OCI-M1 (cell line): ENCODE results near the gene TSPAN15.

ENCODE experiments used
- DNase-seq: peaks from one replicate; lab custom pipeline; 2025; lab: John Stamatoyannopoulos, UW

The TSPAN15 gene

GRCh38 chr10:69466158-69466490 lies 14.9 kb downstream of the TSPAN15 start:
- DNase-seq: no peak

DNA sequence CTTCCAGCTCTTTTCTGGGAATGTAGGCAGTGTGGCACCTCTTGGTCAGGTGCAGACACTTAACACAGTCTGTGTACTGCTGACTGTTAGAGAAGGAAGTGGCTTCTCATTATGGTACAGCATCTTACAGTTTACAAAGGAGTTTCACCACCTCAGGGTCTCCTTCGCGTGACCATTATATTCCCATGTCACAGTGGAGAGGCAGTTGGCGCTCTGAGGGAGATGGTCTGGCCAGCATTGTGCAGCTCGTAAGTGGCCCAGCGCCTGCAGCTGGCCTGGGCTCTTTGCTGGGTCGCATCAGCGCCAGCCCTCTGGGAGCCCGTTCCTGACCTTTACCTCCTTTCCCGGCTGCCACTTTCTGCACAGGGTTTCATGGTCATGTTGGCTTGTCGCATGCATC lies 15.4 kb downstream of the TSPAN15 start:
- no peak for DNase-seq

- DNase-seq: peak; percentile 67
Observed at GRCh38 chr10:69467928-69468750, 16.9 kb downstream of the TSPAN15 start.

GRCh38 chr10:69468751-69469089 lies 17.5 kb downstream of the TSPAN15 start:
- DNase-seq: no peak

- DNase-seq: no peak
Observed at GRCh38 chr10:69469976-69470375, 18.7 kb downstream of the TSPAN15 start.

DNA sequence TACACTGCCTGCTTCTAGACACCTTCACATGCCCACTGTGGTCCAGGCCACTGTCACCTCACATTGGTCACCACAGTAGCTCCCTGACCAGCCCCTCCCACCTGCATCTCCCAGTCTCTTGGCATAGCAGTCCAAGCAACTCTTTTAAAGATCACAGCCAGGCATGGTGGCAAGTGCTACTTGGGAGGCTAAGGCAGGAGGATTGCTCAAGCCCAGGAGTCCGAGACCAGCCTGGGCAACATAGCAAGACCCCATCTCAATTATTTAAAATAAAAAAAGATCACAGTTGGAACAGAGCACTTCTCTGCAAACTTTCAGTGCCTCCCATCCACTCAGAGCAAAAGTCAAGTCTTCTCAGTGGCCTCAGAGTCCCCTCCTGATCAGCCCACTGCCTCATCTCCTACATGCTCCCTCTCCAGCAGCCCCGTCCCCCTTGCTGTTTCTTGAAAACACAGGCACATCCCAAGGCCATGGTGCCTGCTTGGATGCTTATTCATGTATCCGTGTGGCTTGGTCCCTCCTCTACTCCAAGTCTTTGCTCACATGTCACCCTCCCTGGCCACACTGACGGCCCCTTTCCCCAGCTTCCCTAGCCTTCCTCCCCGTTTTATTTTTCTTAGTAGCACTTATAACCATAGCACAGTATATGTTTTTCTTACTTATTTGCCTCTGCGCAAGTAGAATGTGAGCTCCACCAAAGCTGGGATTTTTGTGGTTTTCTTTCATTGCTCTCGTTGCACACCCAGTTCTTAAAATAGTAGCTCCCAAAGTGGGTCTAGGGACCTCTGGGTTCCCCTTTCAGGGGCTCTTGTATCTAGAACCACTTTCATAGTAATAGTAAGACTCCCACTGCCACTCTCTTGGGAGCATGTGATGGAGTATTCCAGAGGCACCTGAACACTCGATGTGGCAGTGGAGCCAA lies 19.5 kb downstream of the TSPAN15 start:
- no peak for DNase-seq

- no peak for DNase-seq
Observed at GRCh38 chr10:69472142-69472541, 20.9 kb downstream of the TSPAN15 start.

DNA sequence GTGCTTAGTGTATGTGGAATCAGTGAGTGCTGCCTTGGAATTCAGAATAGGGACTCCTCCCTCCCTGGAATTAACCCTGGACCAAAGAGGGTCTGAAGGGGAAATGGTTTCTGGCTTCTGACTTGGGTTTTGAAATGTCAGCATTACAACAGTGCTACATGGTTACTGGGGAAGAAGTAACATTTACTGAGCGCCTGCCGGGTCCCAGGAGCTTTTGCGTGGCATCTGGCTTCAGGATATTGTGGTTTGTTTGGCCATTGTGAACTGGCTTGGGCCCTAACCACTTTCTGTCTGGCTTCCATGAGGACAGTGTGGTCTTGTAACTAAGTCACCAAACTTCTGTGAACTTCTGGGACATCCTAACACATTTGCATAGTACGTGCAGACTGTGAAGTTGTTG lies 21.3 kb downstream of the TSPAN15 start:
- DNase-seq: no peak

- no peak for DNase-seq
Observed at GRCh38 chr10:69473304-69473990, 22.2 kb downstream of the TSPAN15 start.

GRCh38 chr10:69474742-69475432 lies 23.6 kb downstream of the TSPAN15 start:
- no peak for DNase-seq

- DNase-seq: no peak
Observed at GRCh38 chr10:69475433-69475830, 24.2 kb downstream of the TSPAN15 start.

- DNase-seq: no peak
Observed at GRCh38 chr10:69477968-69478597, 26.8 kb downstream of the TSPAN15 start.

DNA sequence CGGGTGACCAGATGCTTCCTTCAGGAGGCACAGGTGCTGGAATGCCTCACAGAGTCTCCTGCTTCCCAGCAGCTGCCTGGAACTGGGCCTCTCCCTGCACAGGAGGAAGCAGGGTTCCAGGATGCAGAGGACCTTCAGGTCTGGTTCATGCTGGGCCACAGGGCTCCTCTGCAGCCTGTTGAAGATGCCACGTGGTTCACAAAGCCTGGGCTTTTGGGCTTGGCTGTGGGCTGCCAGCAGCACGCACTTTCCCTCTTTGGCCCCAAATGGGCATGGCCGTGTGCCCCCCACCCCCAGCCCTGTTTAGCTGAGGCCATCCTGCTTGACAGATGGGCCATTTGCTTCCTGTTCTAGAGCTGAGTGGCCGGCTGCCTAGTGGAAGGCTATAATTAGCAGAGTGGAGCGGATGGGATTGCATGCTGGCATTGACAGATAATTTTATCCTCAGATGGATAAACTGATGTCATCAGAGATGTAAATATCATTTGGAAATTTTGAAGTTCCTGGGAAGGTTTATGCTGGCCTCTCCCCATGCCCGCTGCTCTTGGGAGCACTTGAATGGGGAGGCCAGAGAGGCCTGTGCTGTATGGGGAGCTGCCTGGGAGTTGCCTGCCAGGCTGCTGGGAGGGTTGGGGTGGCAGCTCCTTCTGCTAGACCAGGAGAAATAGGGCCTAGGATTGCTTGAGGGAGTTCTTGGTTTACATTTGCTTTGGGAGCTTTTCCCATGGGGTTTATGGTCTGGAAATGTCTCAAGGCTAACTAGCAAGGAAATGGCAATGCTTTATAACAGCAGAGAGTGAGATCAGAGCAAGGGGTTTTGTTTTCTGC lies 28.2 kb downstream of the TSPAN15 start:
- no peak for DNase-seq

GRCh38 chr10:69480068-69480412 lies 28.8 kb downstream of the TSPAN15 start:
- DNase-seq: no peak

DNA sequence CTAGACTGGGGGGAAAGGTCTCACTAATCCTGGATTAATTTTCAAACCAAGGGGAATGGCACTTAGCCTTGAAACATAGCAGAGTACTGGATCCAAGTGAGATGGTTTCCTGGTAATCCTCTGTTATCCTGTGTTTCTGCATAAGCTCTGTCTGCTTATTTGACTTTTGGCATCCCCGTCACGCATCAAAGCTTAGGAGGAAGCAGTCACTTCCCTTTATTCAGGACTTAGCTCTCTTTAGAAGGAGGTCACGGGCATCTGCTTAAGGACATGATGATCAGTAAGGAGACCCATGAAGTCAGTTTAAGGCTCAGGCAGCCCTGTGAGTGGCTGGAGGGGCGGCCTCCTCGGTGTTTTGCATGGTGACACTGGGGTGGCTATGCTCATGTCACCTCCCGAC lies 30.0 kb downstream of the TSPAN15 start:
- peak; percentile 28 for DNase-seq

DNA sequence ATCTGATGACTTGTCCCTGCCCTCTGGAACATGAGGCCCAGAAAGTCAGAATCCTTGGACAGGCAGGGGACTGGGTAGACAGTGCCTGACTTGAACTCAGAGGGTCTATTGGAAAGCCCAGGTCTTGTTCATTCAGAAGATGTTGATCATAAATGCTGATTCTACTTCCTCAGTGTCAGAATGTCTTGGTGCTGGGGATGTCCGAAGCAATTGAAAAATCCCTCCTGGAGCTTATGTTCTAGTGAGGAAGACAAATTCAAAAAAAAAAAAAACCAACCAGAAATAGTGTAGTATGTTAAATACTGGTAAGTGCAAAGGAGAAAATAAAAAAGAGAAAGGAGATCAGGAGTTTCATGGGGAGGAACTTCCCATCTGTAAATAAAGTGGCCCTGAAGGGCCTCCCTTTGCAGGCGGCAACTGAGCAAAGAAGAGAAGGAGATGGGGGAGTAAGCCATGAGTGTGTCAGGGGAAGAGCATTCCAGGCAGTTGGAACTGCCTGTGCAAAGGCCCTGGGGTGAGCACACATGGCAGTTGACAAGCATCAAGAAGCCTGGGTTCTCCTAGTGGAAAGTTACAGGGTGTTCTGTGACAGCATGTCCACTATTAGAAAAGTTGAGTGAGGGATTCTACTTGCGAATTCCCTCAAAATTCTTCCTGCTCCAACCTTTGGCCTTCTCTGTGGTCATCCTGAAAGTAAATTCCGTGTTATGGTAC lies 30.7 kb downstream of the TSPAN15 start:
- DNase-seq: no peak

- no peak for DNase-seq
Observed at GRCh38 chr10:69483963-69484362, 32.7 kb downstream of the TSPAN15 start.

DNA sequence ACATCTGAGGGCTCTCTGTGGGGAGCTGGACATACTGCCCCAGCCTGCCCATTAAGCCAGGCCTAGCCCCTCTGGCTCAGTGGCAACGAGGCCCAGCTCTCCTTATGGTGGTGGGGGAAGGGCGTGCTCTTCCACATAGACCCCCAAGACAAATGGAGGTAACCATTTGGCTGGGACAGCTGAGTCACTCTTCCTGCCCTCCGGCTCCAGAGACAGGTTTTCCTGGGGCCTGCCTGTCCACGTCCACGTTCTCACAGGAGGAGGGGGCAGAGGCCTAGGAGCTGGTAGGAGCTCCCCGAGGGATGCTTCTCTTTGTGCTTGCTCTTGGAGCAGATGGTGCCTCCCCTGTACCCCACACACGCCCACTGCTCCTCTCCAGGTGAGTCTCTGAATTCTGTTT lies 33.5 kb downstream of the TSPAN15 start:
- DNase-seq: no peak

DNA sequence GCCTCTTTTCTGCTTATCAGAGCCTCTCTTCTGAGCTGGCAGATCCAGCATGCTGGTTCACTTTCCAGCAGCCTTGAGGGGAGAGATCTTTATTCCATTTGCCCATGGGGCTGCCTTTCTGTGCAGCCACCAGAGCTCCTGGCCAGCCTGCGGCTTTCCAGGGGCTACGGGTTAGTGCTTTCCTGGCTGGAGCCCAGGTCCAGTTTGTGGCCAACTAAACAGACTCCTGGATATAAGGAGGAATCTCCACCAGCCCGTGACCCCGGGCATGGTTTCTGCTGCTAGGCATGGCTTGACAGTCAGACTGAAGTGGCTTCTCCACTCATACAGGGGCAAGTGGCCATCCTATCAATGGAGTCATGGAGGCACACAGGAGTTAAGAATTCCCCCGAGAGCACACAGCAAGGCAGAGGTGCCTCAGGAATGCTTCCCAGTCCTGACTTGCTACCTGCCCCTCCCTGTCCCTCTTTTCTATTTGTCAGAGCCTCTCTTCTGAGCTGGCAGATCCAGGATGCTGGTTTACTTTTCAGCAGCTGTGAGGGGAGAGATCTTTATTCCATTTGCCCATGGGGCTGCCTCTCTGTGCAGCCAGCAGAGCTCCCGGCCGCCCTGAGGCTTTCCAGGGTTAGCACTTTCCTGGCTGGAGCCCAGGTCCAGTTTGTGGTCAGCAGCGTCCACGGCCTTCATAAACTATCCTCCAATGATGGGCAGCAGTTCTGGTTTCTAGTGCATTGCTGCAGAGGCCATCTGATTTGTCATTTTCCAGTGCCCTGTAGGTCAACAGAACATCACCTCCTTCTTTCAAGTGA lies 35.9 kb downstream of the TSPAN15 start:
- DNase-seq: no peak
